Lung (tissue), 16 donors: ENCODE data around the gene ASB15. TPM values are rescaled to one million over a fixed set of nuclear protein-coding genes. Genes with fewer than 3 reads are reported as not detected.
"Not testable (repeated sequence)": the region's sequence is repeated elsewhere in the genome, so short reads cannot be mapped to it uniquely, and the experiment has no call there.

ENCODE experiments used
- ATAC-seq: fragments of 200-7000 bp; cut with Tn5 transposase; one replicate; pipeline ENCODE4 v1.9.1; 2020; ENCODE audit warnings: moderate number of reproducible peaks; ENCODE audit not compliant: insufficient read depth, low FRiP score
- DNase-seq, 3 donors: peaks; one replicate each; pipeline ENCODE4 v3.0.0-alpha.2; 2013 to 2017
- H3K27ac ChIP-seq, 2 donors: one replicate each; pipeline ENCODE4 v1.5.1; 2013; ENCODE audit warnings: mild to moderate bottlenecking in 2 of 2, moderate library complexity in 2 of 2, control low read depth in 1 of 2, inconsistent platforms in 1 of 2, low read depth in 1 of 2, low read length in 1 of 2
- H3K27me3 ChIP-seq, 3 donors: one replicate each; pipeline ENCODE4 v1.5.1; 2013; ENCODE audit warnings: low read length in 2 of 3; ENCODE audit not compliant: control insufficient read depth in 3 of 3, insufficient read depth in 3 of 3
- H3K36me3 ChIP-seq, 4 donors: one replicate each; pipeline ENCODE4 v1.5.1; 2013; ENCODE audit warnings: low read length in 4 of 4, mild to moderate bottlenecking in 1 of 4, moderate library complexity in 1 of 4; ENCODE audit not compliant: control insufficient read depth in 4 of 4, insufficient read depth in 4 of 4
- H3K4me1 ChIP-seq, 5 donors: one replicate each; pipeline ENCODE4 v1.5.1; 2013; ENCODE audit warnings: low read length in 5 of 5, mild to moderate bottlenecking in 2 of 5, moderate library complexity in 1 of 5; ENCODE audit not compliant: control insufficient read depth in 5 of 5, insufficient read depth in 5 of 5
- H3K4me3 ChIP-seq: one replicate; pipeline ENCODE4 v1.5.1; 2013; ENCODE audit warnings: mild to moderate bottlenecking, control low read depth, moderate library complexity
- H3K9ac ChIP-seq, 2 donors: one replicate each; pipeline ENCODE4 v1.5.1; 2013; ENCODE audit warnings: low read length in 2 of 2, control low read depth in 1 of 2; ENCODE audit not compliant: insufficient read depth in 1 of 2
- H3K9me3 ChIP-seq, 4 donors: one replicate each; pipeline ENCODE4 v1.5.1; 2013; ENCODE audit warnings: low read length in 3 of 4, mild to moderate bottlenecking in 1 of 4, moderate library complexity in 1 of 4; ENCODE audit not compliant: control insufficient read depth in 4 of 4, insufficient read depth in 3 of 4
- WGBS, 2 donors: extraction: QIAGEN DNeasy Blood & Tissue Kit; methylation state at CpG; one replicate each; pipeline ENCODE4 v1.1.7; 2013; 5-methylcytosine and 5-hydroxymethylcytosine counted together
- long read RNA-seq, 5 donors: transcript quantifications; one replicate each; lab custom pipeline, GENCODE V29; 2026
- polyA plus RNA-seq, 2 donors: library from polyadenylated mRNA; stranded (reverse); fragments of 200-250 nt; gene quantifications; one replicate each; pipeline ENCODE4 v1.2.1, GENCODE V29; 2013
- total RNA-seq, 2 donors: library from RNA; depleted of rRNA in 1 of 2; stranded (reverse); fragments of >200 nt in 1 of 2; gene quantifications; one replicate each; pipeline ENCODE4 v1.2.1, GENCODE V29; 2014 to 2021
- TF ChIP-seq, protein P1 (sequence below): IDR thresholded peaks from 2 replicates; pipeline ENCODE4 v1.5.1; 2012; ENCODE audit warnings: mild to moderate bottlenecking; ENCODE audit errors: control extremely low read depth, extremely low read depth
- donor health status: control.
- donor health status: control.
- donor health status: Bipolar disorder and iron deficiency.
- donor health status: healthy.
- donor health status: DM: yes; HTN: yes; CAD: no.

Gene ASB15
- not detected for total RNA-seq
- polyA plus RNA-seq = not detected
- long read RNA-seq, donor 1 = 0 reads
- long read RNA-seq, donor 2 = 0 reads
- long read RNA-seq, donor 3 = 0 reads
- long read RNA-seq, donor 4 = 0 reads
- long read RNA-seq, donor 5 = 0 reads

DNA sequence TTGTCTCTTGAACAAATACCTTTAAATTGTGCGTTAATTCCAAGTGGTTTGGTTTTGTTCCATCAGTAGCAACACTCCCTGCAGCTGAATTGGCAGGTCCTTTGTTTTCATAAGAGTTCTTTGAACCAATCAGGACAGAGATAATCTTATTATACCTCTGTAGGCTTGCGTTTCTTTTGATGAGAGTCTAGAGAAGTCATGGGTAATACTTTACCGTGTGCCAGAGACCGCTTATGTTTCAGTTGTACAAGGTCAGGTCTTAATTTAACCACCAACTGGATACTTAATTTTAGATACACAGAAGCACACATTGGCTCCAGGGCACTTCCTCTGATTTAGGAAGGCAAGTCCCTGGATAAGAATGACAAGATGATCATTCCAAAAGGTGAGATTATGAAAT is at the start of gene ASB15:
Gene ASB15 (plus strand): TSS at position 292 of the 400 bp plus-strand sequence. CDS start 12,682 bp downstream, outside the sequence.
- H3K27ac ChIP-seq = peak within 1 kb of the TSS in 1 of 2 donors; percentile 66
- no peaks in the 10 kb centered on the region for H3K9me3 ChIP-seq
- H3K36me3 ChIP-seq = no peaks in the 10 kb centered on the region
- no peaks in the 10 kb centered on the region for H3K27me3 ChIP-seq
- H3K4me1 ChIP-seq = peaks cover 0 to 11% (median 0%) of the 10 kb centered on the region in 5 donors
- H3K4me3 ChIP-seq = no peak within 1 kb of the TSS
- DNase-seq (peak in 1 of 3 donors; percentile 5), ATAC-seq (no peak)
- no peak within 1 kb of the TSS for H3K9ac ChIP-seq
- TF ChIP-seq, protein P1, sequence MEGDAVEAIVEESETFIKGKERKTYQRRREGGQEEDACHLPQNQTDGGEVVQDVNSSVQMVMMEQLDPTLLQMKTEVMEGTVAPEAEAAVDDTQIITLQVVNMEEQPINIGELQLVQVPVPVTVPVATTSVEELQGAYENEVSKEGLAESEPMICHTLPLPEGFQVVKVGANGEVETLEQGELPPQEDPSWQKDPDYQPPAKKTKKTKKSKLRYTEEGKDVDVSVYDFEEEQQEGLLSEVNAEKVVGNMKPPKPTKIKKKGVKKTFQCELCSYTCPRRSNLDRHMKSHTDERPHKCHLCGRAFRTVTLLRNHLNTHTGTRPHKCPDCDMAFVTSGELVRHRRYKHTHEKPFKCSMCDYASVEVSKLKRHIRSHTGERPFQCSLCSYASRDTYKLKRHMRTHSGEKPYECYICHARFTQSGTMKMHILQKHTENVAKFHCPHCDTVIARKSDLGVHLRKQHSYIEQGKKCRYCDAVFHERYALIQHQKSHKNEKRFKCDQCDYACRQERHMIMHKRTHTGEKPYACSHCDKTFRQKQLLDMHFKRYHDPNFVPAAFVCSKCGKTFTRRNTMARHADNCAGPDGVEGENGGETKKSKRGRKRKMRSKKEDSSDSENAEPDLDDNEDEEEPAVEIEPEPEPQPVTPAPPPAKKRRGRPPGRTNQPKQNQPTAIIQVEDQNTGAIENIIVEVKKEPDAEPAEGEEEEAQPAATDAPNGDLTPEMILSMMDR = no peak
- WGBS, 2 donors = 76 to 80% methylated on average over 4 of the region's 4 CpGs

DNA sequence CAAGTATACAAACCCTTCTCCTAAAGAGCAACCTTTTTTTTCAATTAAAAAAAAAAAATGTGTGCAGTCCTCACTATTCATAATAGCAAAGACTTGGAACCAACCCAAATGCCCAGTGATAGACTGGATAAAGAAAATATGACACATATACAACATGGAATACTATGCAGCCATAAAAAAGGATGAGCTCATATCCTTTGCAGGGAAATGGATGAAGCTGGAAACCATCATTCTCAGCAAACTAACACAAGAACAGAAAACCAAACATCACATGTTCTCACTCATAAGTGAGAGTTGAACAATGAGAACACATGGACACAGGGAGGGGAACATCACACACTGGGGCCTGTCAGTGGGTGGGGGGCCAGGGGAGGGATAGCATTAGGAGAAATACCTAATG is 49.5 kb upstream of the ASB15 start:
- not testable (repeated sequence) for H3K9me3 ChIP-seq, H3K27ac ChIP-seq, DNase-seq, H3K27me3 ChIP-seq, ATAC-seq, H3K9ac ChIP-seq, H3K4me3 ChIP-seq
- Histone ChIP-seq H3K4me1 (peaks cover 0 to 18% (median 3%) of the 10 kb centered on the region in 5 donors), H3K36me3 (peaks cover 0 to 13% (median 4%) of the 10 kb centered on the region in 4 donors)

DNA sequence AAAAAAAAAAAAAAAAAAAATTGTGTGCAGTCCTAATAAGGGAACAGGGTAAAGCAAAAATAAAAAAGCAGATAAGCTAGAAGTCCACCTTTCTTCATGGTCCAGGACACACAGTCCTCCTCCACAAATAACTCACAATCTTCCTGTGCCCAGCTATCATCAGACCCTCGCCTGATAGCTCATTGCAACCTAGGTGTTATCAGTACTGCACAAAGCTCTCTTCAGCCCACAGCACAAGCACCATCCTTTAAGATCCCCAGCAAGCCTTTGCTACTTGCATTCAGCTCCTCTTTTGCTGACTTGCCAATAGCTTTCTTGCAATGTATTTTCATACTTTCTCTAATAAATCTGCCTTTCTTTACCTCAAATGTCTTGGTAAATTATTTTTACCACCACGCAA is 49.0 kb upstream of the ASB15 start:
- 93 to 96% methylated on average over 2 of the region's 2 CpGs for WGBS, 2 donors
- peaks cover 0 to 18% (median 3%) of the 10 kb centered on the region in 5 donors for H3K4me1 ChIP-seq
- H3K4me3 ChIP-seq = no peak overlapping the region
- ATAC-seq = no peak
- H3K9me3 ChIP-seq = no peaks in the 10 kb centered on the region
- H3K27me3 ChIP-seq = no peaks in the 10 kb centered on the region
- no peak overlapping the region for H3K27ac ChIP-seq
- no peak for DNase-seq
- H3K36me3 ChIP-seq = peaks cover 0 to 13% (median 4%) of the 10 kb centered on the region in 4 donors
- H3K9ac ChIP-seq = no peak overlapping the region
- TF ChIP-seq, protein P1 = no peak

DNA sequence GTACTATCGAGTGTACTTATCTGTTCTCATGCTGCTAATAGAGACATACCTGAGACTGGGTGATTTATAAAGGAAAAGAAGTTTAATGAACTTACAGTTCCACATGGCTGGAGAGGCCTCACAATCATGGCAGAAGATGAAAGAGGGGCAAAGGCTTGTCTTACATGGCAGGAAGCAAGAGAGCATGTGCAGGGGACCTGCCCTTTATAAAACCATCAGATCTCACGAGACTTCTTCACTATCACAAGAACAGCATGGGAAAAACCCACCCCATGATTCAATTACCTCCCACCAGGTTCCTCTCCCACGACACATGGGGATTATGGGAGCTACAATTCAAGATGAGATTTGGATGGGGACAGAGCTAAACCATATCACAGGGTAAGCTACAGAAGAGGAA is 48.5 kb upstream of the ASB15 start:
- TF ChIP-seq, protein P1 = no peak
- no peak for ATAC-seq
- Histone ChIP-seq H3K27me3 (no peaks in the 10 kb centered on the region), H3K36me3 (peaks cover 0 to 10% (median 4%) of the 10 kb centered on the region in 4 donors), H3K27ac (no peak overlapping the region), H3K4me3 (no peak overlapping the region), H3K9ac (no peak overlapping the region), H3K9me3 (no peaks in the 10 kb centered on the region), H3K4me1 (peaks cover 0 to 18% (median 6%) of the 10 kb centered on the region in 5 donors)
- WGBS, 2 donors = 91% methylated on average over 3 of the region's 3 CpGs
- DNase-seq = no peak
